Measurements from ENCODE around the gene SARDH. TPM values are rescaled to one million over a fixed set of nuclear protein-coding genes. Genes with fewer than 3 reads are reported as not detected.

Gene SARDH
- polyA plus RNA-seq, 1 donor from 2014 or later, result not detected

- Histone ChIP-seq H4K20me1 (ENCODE audit: insufficient read depth) (no peaks in the 10 kb centered on the region), H3K36me3 (ENCODE audit: insufficient read depth, low read length) (no peaks in the 10 kb centered on the region), H3K9ac (ENCODE audit: low read length) (no peak overlapping the region), H2AFZ (ENCODE audit: low read depth, low read length) (no peak overlapping the region), H3K9me3 (ENCODE audit: low read length) (peaks cover 6% of the 10 kb centered on the region), H3K79me2 (replicated peaks; ENCODE audit: insufficient read depth, low read length) (no peaks in the 10 kb centered on the region), H3K4me3 (ENCODE audit: low read length) (no peak overlapping the region), H3K27ac (ENCODE audit: low read length) (no peak overlapping the region), H3K27me3 (ENCODE audit: insufficient read depth, low read depth, low read length) (no peaks in the 10 kb centered on the region), H3K4me2 (ENCODE audit: low read length) (no peak overlapping the region), H3K9me2 (ENCODE audit: insufficient read depth, low read length) (no peaks in the 10 kb centered on the region), H3F3A (ENCODE audit: insufficient read depth, low read length, poor library complexity, severe bottlenecking) (no peaks in the 10 kb centered on the region)
- no peak for TF ChIP-seq REST (IDR thresholded peaks at IDR 0.05; ENCODE audit: borderline replicate concordance)
- no peak for TF ChIP-seq MXI1 (conservative IDR thresholded peaks at IDR 0.05; ENCODE audit: poor library complexity, severe bottlenecking)
- no peak for TF ChIP-seq EP300 (conservative IDR thresholded peaks at IDR 0.05; ENCODE audit: poor library complexity, severe bottlenecking)
- no peak for TF ChIP-seq CTCF (IDR thresholded peaks at IDR 0.05; ENCODE audit: poor library complexity, severe bottlenecking)
- no peak for TF ChIP-seq EZH2 (IDR thresholded peaks at IDR 0.05; ENCODE audit: borderline replicate concordance, insufficient read depth, low read length, poor library complexity, severe bottlenecking)
- TF ChIP-seq SMC3 (conservative IDR thresholded peaks at IDR 0.05; ENCODE audit: poor library complexity), result no peak
Observed at GRCh38 chr9:133622555-133622954, 115.6 kb downstream of the SARDH start.

GRCh38 chr9:133621725-133622267 is 116.4 kb downstream of the SARDH start:
- H3F3A ChIP-seq (ENCODE audit: insufficient read depth, low read length, poor library complexity, severe bottlenecking), result no peaks in the 10 kb centered on the region
- no peaks in the 10 kb centered on the region for H3K27me3 ChIP-seq (ENCODE audit: insufficient read depth, low read depth, low read length)
- no peak overlapping the region for H3K4me3 ChIP-seq (ENCODE audit: low read length)
- no peaks in the 10 kb centered on the region for H4K20me1 ChIP-seq (ENCODE audit: insufficient read depth)
- no peaks in the 10 kb centered on the region for H3K9me2 ChIP-seq (ENCODE audit: insufficient read depth, low read length)
- H3K9me3 ChIP-seq (ENCODE audit: low read length), result peaks cover 6% of the 10 kb centered on the region
- no peak overlapping the region for H3K27ac ChIP-seq (ENCODE audit: low read length)
- no peak for TF ChIP-seq MXI1 (conservative IDR thresholded peaks at IDR 0.05; ENCODE audit: poor library complexity, severe bottlenecking)
- no peaks in the 10 kb centered on the region for H3K36me3 ChIP-seq (ENCODE audit: insufficient read depth, low read length)
- H3K79me2 ChIP-seq (replicated peaks; ENCODE audit: insufficient read depth, low read length), result no peaks in the 10 kb centered on the region
- no peak overlapping the region for H2AFZ ChIP-seq (ENCODE audit: low read depth, low read length)
- no peak overlapping the region for H3K9ac ChIP-seq (ENCODE audit: low read length)
- no peak overlapping the region for H3K4me2 ChIP-seq (ENCODE audit: low read length)

DNA sequence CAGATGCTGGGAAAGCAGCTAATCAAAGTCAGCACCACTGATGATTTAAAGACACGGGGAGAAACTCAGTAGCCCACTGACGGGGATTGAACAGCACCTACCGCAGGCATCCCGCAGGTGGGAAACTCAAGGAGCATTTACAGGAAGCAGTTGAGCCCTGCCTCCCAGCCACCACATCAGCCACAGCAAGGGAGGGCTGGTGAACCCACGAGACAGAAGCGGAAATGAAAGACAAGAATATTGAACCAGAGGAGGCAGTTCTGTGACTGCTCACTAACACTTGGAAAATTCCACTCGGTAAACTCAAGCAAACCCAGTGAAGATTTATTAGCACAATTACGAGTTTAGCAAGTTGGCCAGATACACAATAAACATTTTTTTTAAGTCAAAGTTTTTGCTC is 118.4 kb downstream of the SARDH start:
- no peaks in the 10 kb centered on the region for H4K20me1 ChIP-seq (ENCODE audit: insufficient read depth)
- no peaks in the 10 kb centered on the region for H3K27me3 ChIP-seq (ENCODE audit: insufficient read depth, low read depth, low read length)
- no peaks in the 10 kb centered on the region for H3K79me2 ChIP-seq (replicated peaks; ENCODE audit: insufficient read depth, low read length)
- no peaks in the 10 kb centered on the region for H3F3A ChIP-seq (ENCODE audit: insufficient read depth, low read length, poor library complexity, severe bottlenecking)
- H3K9me3 ChIP-seq (ENCODE audit: low read length), result no peaks in the 10 kb centered on the region
- no peak for TF ChIP-seq EP300 (conservative IDR thresholded peaks at IDR 0.05; ENCODE audit: poor library complexity, severe bottlenecking)
- TF ChIP-seq POLR2AphosphoS5 (IDR thresholded peaks at IDR 0.05), result no peak
- no peak for TF ChIP-seq TAF1 (IDR thresholded peaks at IDR 0.05; ENCODE audit: low read depth)
- no peak for TF ChIP-seq SMC3 (conservative IDR thresholded peaks at IDR 0.05; ENCODE audit: poor library complexity)
- no peak for TF ChIP-seq REST (IDR thresholded peaks at IDR 0.05; ENCODE audit: borderline replicate concordance)
- TF ChIP-seq CTCF (IDR thresholded peaks at IDR 0.05; ENCODE audit: poor library complexity, severe bottlenecking), result no peak
- no peak overlapping the region for H3K9ac ChIP-seq (ENCODE audit: low read length)
- H3K27ac ChIP-seq (ENCODE audit: low read length), result no peak overlapping the region
- H3K36me3 ChIP-seq (ENCODE audit: insufficient read depth, low read length), result no peaks in the 10 kb centered on the region
- H2AFZ ChIP-seq (ENCODE audit: low read depth, low read length), result no peak overlapping the region
- H3K4me2 ChIP-seq (ENCODE audit: low read length), result no peak overlapping the region
- no peak overlapping the region for H3K4me3 ChIP-seq (ENCODE audit: low read length)
- H3K9me2 ChIP-seq (ENCODE audit: insufficient read depth, low read length), result no peaks in the 10 kb centered on the region

Data from neural cell (in vitro differentiated cells).